WTC11 (cell line): ENCODE results near the gene TCN2. TPM values are rescaled to one million over a fixed set of nuclear protein-coding genes. Genes with fewer than 3 reads are reported as not detected.

Experiments
- ATAC-seq: fragments of 200-7000 bp; cut with Tn5 transposase; 2 replicates; pipeline ENCODE4 v1.10.0; 2021; ENCODE audit warnings: mild to moderate bottlenecking, moderate library complexity
- CTCF ChIA-PET: fragments of 300-600 bp; sonication (Branson Sonifier 250); formaldehyde crosslinking; loops from one replicate; lab custom pipeline; 2021; ENCODE audit warnings: antibody characterized with exemption; lab: Charles Lee
- POLR2A ChIA-PET: fragments of 350-600 bp; sonication (Branson Sonifier 250); formaldehyde crosslinking; loops from one replicate; lab custom pipeline; 2021; ENCODE audit warnings: antibody characterized with exemption; lab: Charles Lee
- DNase-seq: peaks from one replicate; pipeline ENCODE4 v3.0.0; 2021; ENCODE audit warnings: low spot score
- H3K27ac Mint-ChIP-seq: 2 replicates; pipeline ENCODE4 v1.8.0; 2021; ENCODE audit warnings: mixed read lengths
- H3K27me3 Mint-ChIP-seq: 2 replicates; pipeline ENCODE4 v1.8.0; 2021; ENCODE audit warnings: low read depth, mild to moderate bottlenecking, moderate library complexity, mixed read lengths
- H3K36me3 Mint-ChIP-seq: 2 replicates; pipeline ENCODE4 v1.8.0; 2021; ENCODE audit warnings: mixed read lengths
- H3K4me1 Mint-ChIP-seq: 2 replicates; pipeline ENCODE4 v1.8.0; 2022; ENCODE audit warnings: mixed read lengths
- H3K4me3 Mint-ChIP-seq: 2 replicates; pipeline ENCODE4 v1.8.0; 2021; ENCODE audit warnings: mild to moderate bottlenecking, moderate library complexity, mixed read lengths
- H3K9me3 Mint-ChIP-seq: 2 replicates; pipeline ENCODE4 v1.8.0; 2021; ENCODE audit warnings: mixed read lengths
- AR ChIP-seq: fragments of 250-450 bp; sonication (Bioruptor Pico); IDR thresholded peaks from 2 replicates; pipeline ENCODE4 v1.9.0; 2021; ENCODE audit warnings: mild to moderate bottlenecking
- ELF4 ChIP-seq: sonication (generic); formaldehyde crosslinking; IDR thresholded peaks from 2 replicates; pipeline ENCODE4 v1.8.1; 2022; ENCODE audit warnings: low read depth, mild to moderate bottlenecking, moderate library complexity, missing genetic modification reagents
- ERG ChIP-seq: fragments of 250-450 bp; sonication (Bioruptor Pico); IDR thresholded peaks from 2 replicates; pipeline ENCODE4 v1.8.0; 2021; ENCODE audit warnings: mild to moderate bottlenecking
- ETV6 ChIP-seq: sonication (generic); formaldehyde crosslinking; IDR thresholded peaks from 2 replicates; pipeline ENCODE4 v1.8.1; 2022; ENCODE audit warnings: mild to moderate bottlenecking, missing genetic modification reagents
- FOXK1 ChIP-seq: sonication (generic); formaldehyde crosslinking; IDR thresholded peaks from 2 replicates; pipeline ENCODE4 v1.8.0; 2022; ENCODE audit warnings: mild to moderate bottlenecking, moderate library complexity, missing genetic modification reagents
- FOXP1 ChIP-seq: sonication (generic); formaldehyde crosslinking; IDR thresholded peaks from 2 replicates; pipeline ENCODE4 v1.8.0; 2022; ENCODE audit warnings: missing genetic modification reagents, mild to moderate bottlenecking, moderate library complexity, borderline replicate concordance
- GTF2I ChIP-seq: fragments of 250-450 bp; sonication (Bioruptor Pico); conservative IDR thresholded peaks from 2 replicates; pipeline ENCODE4 v1.4.0; 2021; ENCODE audit warnings: mild to moderate bottlenecking
- IRF2 ChIP-seq: sonication (generic); formaldehyde crosslinking; IDR thresholded peaks from 2 replicates; pipeline ENCODE4 v1.8.0; 2022; ENCODE audit warnings: low read depth, missing genetic modification reagents, borderline replicate concordance
- MAX ChIP-seq: sonication (generic); formaldehyde crosslinking; IDR thresholded peaks from 2 replicates; pipeline ENCODE4 v1.8.0; 2022; ENCODE audit warnings: mild to moderate bottlenecking, missing genetic modification reagents
- MXD4 ChIP-seq: fragments of 250-450 bp; sonication (Bioruptor Pico); IDR thresholded peaks from 2 replicates; pipeline ENCODE4 v1.8.0; 2021; ENCODE audit warnings: mild to moderate bottlenecking, moderate library complexity, borderline replicate concordance
- SMAD4 ChIP-seq: sonication (generic); formaldehyde crosslinking; IDR thresholded peaks from 2 replicates; pipeline ENCODE4 v1.8.0; 2022; ENCODE audit warnings: mild to moderate bottlenecking, missing genetic modification reagents
- ZBTB43 ChIP-seq: sonication (generic); formaldehyde crosslinking; IDR thresholded peaks from 2 replicates; pipeline ENCODE4 v1.8.1; 2023; ENCODE audit warnings: mild to moderate bottlenecking, missing genetic modification reagents
- ZNF138 ChIP-seq: sonication (generic); formaldehyde crosslinking; conservative IDR thresholded peaks from 2 replicates; pipeline ENCODE4 v1.8.1; 2022; ENCODE audit warnings: mild to moderate bottlenecking, moderate library complexity, missing genetic modification reagents
- ZNF263 ChIP-seq: sonication (generic); formaldehyde crosslinking; IDR thresholded peaks from 2 replicates; pipeline ENCODE4 v1.8.1; 2022; ENCODE audit warnings: low read depth, mild to moderate bottlenecking, moderate library complexity, missing genetic modification reagents
- ZNF281 ChIP-seq: sonication (generic); formaldehyde crosslinking; IDR thresholded peaks from 2 replicates; pipeline ENCODE4 v1.8.0; 2023; ENCODE audit warnings: mild to moderate bottlenecking, missing genetic modification reagents
- ZNF416 ChIP-seq: fragments of 250-450 bp; sonication (Bioruptor Pico); IDR thresholded peaks from 2 replicates; pipeline ENCODE4 v1.9.0; 2021; ENCODE audit warnings: mild to moderate bottlenecking, inconsistent platforms
- ZNF512 ChIP-seq: sonication (generic); formaldehyde crosslinking; IDR thresholded peaks from 2 replicates; pipeline ENCODE4 v1.8.1; 2022; ENCODE audit warnings: missing genetic modification reagents, borderline replicate concordance
- ZNF671 ChIP-seq: fragments of 250-450 bp; sonication (Bioruptor Pico); IDR thresholded peaks from 2 replicates; pipeline ENCODE4 v1.8.0; 2021; ENCODE audit warnings: mild to moderate bottlenecking
- ZSCAN18 ChIP-seq: fragments of 250-450 bp; sonication (Bioruptor Pico); IDR thresholded peaks from 2 replicates; pipeline ENCODE4 v2.1.2; 2022; ENCODE audit warnings: mild to moderate bottlenecking, moderate library complexity
- total RNA-seq: library from RNA; stranded (reverse); gene quantifications from 3 replicates; pipeline ENCODE4 v1.2.3, GENCODE V29; 2021

Gene TCN2
- total RNA-seq, 1 experiment from 2014 or later: 39.0 TPM

GRCh38 chr22:30650508-30651116, 43.6 kb downstream of the TCN2 start (continued):
- TF ChIP-seq FOXP1 (CRISPR knock-in tag) (no peak), AR (CRISPR knock-in tag) (no peak)
- TF ChIP-seq, all 79 proteins: peak for 0

GRCh38 chr22:30652852-30653251, 45.9 kb downstream of the TCN2 start:
- ChIA-PET POLR2A (no interaction called here), CTCF (interaction anchor here (1.0 kb wide), 1 partner anchor 17 kb away, joined by 3 read pairs; the partner anchor contains the start of gene SLC35E4)
- TF ChIP-seq ZNF416 (CRISPR knock-in tag) (no peak), ELF4 (no peak), IRF2 (no peak), ZSCAN18 (CRISPR knock-in tag) (no peak), GTF2I (CRISPR knock-in tag) (no peak), ETV6 (CRISPR knock-in tag) (no peak), SMAD4 (CRISPR knock-in tag) (no peak), ZNF263 (CRISPR knock-in tag) (no peak), MXD4 (CRISPR knock-in tag) (no peak), ZNF138 (CRISPR knock-in tag) (no peak), ZBTB43 (no peak), ZNF512 (CRISPR knock-in tag) (no peak), FOXK1 (CRISPR knock-in tag) (no peak), MAX (no peak), ZNF281 (CRISPR knock-in tag) (no peak), ERG (no peak), ZNF671 (no peak)
- TF ChIP-seq, all 79 proteins: peak for 0
- Mint-ChIP-seq H3K4me3 (no peak overlapping the region), H3K27me3 (peaks cover 10% of the 10 kb centered on the region), H3K27ac (no peak overlapping the region), H3K9me3 (0 out of 2 replicates have a peak, but pooled peaks cover 4% of the 10 kb centered on the region), H3K4me1 (peaks cover 27% of the 10 kb centered on the region), H3K36me3 (peaks cover 5% of the 10 kb centered on the region; the same call in 1 of the 2 replicates)
- DNase-seq (no peak), ATAC-seq (no peak)
